HUDEP-2 (cell line): ENCODE measurements around the gene ELOVL6.
A peak's percentile ranks its signal among the peaks of the same experiment; 100 is the strongest.
"Not testable (repeated sequence)": the region's sequence is repeated elsewhere in the genome, so short reads cannot be mapped to it uniquely, and the experiment has no call there.

Experiments used
- DNase-seq, 76 experiments: peaks; one replicate each; lab custom pipeline; 2025; ENCODE audit not compliant: unreplicated experiment in 76 of 76; lab: John Stamatoyannopoulos, UW

Gene ELOVL6

DNA sequence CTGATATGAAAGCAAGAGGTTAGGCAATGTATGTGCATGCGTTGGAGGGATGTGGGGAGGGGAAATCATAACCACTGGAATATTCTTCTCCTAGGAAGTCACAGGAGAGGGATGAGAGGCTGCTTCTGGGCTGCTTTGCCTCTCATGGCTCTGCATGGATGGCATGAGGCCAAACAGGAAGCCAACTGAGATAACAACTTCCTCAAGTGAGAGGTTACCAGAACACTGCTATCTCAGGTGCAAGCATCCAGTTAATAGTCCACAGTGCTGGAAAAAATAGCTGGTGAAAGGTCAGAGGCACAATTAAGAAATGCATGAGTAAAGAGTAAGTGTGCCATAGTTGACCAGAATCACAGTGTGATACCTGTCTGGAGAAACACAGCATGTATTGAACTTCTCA lies 113.3 kb downstream of the ELOVL6 start:
- DNase-seq = peak in 54 of 76 experiments; percentile 2 to 53 (median 22)

DNA sequence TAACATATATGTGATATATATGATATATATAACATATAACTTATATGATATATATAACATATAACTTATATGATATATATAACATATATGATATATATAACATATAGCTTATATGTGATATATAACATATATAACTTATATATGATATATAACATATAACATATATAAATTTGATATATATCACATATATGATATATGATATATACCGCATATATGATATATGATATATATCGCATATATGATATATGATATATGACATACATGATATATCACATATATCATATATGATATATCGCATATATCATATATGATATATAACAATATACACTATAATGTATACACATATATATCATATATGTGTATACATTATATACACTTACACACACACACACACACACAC lies 114.3 kb downstream of the ELOVL6 start:
- no peak for DNase-seq

DNA sequence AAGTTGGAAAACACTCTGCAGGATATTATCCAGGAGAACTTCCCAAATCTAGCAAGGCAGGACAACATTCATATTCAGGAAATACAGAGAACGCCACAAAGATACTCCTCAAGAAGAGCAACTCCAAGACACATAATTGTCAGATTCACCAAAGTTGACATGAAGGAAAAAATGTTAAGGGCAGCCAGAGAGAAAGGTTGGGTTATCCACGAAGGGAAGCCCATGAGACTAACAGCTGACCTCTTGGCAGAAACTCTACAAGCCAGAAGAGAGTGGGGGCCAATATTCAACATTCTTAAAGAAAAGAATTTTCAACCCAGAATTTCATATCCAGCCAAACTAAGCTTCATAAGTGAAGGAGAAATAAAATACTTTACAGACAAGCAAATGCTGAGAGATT lies 120.3 kb downstream of the ELOVL6 start:
- DNase-seq = not testable (repeated sequence)

DNA sequence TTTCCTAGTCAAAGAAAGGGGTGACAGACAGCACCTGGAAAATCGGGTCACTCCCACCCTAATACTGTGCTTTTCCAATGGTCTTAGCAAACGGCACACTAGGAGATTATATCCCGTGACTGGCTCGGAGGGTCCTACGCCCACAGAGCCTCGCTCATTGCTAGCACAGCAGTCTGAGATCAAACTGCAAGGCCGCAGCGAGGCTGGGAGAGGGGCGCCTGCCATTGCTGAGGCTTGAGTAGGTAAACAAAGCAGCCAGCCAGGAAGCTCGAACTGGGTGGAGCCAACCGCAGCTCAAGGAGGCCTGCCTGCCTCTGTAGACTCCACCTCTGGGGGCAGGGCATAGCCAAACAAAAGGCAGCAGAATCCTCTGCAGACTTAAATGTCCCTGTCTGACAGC lies 121.6 kb downstream of the ELOVL6 start:
- DNase-seq = not testable (repeated sequence)

DNA sequence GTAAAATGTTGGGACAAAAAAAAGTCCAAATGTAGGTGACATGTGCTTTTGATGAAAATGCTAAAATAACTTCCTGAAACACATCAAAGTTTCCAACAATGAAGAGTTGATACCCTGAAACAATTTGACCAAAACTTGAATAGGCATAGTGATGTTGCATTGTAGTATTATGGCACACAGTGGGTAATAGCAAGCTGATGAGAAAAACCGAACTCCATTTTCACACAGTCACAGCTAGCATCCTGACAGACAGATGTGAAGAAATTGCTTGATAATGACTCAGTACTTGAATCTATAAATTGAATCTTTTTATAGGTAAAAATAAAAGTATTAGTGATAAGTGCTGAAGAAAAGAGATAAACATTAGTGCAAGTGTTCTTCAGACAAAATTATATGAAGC lies 122.5 kb downstream of the ELOVL6 start:
- no peak for DNase-seq

DNA sequence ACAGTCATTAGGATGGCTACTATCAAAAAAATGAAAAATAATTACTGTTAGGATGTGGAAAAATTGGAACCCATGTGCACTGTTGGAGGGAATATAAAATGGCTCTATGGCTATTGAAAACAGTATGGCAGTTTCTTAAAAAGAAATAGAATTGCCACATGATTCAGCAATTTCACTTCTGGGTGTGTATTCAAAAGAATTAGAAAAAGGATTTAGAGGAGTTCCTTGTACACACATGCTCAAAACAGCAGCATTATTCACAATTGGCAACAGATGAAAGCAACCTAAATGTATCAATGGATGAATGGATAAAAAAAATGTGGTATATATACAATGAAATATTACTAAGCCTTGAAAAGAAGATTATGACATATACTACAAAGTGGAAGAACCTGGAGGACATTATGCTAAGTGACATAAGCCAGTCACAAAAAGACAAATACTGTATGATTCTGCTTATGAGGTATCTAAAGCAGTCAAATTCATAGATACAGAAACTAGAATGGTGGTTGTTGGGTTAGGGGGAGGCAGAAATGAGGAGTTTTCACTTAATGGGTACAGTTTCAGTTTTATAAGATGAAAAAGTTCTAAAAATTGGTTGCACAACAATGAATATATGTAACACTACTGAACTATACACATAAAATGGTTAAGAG lies 123.2 kb downstream of the ELOVL6 start:
- no peak for DNase-seq

DNA sequence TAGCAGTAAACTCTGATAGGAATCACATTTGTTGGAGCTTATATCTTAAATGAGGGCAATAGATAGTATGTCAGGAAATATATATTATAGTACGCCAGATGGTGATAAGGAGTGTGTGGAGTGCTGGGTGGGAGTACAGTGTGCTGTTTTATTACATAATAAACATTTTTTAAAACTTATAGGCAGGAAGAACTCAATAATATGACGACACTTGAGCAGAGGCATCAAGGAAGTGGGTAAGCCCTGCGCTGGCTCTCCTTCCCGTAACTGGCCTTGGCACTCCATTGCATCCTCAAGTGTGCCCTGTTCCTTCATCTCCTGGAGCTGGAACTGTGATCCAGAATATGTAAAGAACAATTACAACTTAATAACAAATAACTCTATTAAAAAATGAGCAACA lies 123.8 kb downstream of the ELOVL6 start:
- DNase-seq = no peak

DNA sequence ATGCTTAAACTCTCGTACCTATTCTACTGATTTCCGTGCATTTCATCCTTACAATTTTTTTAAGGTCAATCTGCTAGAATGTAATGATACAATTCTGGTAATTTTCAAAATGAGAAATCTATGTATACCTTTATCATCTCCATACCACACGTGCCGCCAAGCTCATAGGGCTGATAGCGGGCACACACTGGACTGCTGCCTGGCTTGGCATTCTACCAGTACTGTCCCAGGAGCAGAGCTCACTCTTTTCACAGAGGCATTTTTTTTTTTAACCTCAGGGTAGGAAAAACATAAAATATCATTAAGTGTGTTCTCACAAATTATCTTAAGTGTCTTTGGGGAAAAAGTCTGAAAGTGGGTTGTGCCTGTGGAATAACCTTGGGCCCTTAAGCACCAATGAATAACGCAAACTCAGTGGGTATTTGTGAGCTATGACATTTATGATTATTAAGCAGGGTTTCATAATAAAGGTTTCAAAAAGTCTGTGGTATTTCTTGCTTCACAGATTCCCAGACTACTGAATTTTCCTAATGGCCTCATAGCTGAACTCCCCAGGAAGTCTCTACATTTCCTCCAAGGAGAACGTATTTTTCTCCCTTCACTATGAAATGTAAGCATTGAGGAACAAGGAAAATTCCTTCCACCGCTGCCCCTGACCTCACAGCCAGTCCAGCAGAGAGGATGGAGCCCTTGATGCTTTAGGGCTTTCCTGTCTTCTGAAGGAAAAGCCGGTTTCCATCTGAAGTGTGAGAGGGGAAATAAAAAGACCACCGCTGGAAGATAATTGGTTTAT lies 125.2 kb downstream of the ELOVL6 start:
- peak in 72 of 76 experiments; percentile 2 to 82 (median 59) for DNase-seq

DNA sequence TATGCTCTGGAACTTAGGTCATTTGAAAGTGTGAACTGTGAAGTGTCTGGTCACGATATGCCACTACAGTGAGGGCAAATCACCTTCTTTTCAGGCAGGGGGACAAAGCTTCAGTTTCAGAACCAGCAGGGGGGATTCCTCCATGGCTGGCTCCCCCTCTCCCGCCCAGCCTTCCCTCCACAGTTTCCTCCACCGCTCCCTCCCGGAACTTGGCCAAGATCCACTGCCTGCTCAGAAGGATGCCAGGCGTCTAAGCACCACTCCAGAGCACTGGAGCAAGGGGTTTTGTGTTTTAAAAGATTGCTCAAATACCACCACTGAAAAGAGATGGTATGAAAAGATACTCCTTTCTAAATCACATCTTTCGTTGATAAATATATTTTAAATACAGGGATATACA lies 126.9 kb downstream of the ELOVL6 start:
- no peak for DNase-seq

DNA sequence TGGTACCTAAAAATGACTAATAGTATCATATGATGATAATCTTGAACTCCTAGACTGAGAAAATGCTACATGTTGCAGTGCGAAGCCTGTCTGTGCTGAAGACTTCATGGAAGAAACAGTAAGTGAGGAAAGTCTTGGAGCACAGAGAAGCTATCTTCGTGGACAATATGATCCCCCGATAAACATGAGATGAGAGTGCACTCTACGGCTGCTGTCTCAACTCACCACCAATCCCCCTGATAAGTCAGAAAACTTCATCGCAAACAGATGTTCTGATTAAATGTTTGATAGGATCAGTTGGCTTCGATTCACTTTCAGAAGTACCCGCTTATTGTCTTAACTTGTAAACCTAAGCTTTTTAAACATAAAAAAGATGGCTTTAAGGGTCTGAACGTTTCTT lies 130.2 kb downstream of the ELOVL6 start:
- no peak for DNase-seq

DNA sequence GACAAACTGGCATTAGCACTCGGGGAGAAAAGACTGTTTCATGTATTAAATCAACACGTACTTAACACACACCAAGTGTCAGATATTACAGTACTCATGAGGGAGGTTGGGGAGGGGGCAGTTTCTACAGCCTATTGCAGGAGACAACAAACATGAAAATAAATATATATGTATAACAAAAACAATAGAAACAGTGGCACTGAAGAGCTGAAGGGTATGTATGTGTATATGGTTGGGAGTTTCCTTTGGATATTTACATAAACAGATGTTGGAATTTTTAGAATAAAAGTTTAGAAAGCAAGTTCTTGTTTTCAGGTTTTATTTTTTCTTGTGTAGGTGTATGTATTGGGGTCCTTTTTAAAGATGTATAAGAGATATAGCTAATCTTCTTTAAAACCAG lies 133.5 kb downstream of the ELOVL6 start:
- no peak for DNase-seq

DNA sequence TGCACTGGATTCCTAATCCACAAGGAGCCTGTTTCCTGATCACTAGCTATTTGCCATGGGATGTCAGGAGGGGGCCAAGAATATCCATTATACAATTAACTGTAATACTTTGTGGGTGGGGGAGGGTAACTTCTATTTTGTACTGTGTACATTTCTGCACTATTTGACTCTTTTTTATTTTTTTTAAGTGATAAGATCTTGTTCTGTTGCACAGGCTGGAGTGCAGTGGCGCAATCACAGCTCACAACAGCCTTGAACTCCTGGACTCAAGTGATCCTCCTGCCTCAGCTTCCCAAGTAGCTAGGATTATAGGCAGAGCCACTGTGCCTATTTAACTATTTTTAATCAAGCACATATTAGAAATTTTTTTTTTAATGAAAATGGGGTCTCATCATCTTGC lies 134.1 kb downstream of the ELOVL6 start:
- no peak for DNase-seq

DNA sequence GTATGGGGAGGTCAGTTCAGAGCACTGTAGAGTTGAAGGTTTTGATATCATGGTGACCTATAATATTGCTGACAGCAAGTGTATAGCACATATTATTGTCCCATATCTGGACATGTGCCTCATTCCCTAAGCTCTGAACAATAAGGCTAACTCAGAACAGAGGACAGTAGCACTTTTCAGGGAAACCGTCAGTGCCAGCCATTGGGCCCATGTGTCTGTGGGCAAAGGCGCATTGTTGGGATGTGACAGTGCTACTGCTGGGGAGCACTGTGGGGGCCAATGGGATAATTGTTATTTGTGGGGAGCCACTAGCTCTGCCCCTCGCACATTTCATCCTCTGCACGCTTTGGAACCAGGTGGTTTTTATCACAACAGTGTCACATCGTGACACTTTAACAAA lies 136.2 kb downstream of the ELOVL6 start:
- DNase-seq = no peak

DNA sequence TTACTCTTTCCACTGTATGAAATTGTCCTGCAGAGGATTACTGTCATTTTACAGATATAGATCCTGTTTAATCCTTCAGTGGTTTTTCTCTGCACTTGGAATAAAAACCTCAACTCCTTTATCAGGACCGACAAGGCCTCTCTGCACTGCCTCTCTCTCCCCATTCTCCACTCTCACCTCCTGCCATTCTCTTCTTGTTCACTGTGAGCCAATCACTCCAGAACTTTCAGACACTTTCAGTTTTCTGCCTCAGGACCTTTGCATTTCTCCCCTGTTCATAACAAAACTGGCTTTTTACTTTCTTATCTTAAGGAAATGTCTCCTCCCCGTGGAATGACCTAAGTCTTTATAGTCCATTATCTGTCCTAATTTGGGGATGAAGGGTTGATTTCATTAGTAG lies 137.3 kb downstream of the ELOVL6 start:
- DNase-seq = no peak

DNA sequence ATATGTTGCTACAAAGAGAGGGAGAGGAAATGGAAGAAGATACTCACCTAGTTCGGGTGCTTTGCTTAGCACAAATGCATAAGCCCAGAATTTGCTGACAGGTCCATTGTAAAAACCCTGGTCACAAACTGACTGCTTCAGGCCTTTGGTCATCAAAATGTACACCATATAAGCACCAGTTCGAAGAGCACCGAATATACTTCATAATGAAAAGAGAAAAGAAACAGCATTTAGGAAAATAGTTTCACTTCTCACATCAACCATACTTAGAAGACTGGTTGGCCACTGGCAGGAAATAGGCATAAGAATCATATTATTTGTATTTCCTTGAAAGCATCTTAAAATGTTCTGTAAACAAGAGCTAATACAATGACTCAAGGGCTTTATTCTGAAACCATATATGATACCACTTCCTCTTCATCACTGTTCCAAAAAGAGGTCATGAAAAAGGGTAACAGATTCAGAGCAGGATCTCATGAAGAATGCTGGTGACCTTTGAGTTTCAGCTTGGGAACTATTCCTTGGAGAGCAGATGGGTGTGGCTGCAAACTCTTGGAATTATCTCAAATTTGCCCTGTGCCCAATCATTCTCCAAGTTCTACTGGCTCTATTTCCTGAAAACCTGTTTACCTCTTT lies 138.7 kb downstream of the ELOVL6 start:
- DNase-seq = no peak

DNA sequence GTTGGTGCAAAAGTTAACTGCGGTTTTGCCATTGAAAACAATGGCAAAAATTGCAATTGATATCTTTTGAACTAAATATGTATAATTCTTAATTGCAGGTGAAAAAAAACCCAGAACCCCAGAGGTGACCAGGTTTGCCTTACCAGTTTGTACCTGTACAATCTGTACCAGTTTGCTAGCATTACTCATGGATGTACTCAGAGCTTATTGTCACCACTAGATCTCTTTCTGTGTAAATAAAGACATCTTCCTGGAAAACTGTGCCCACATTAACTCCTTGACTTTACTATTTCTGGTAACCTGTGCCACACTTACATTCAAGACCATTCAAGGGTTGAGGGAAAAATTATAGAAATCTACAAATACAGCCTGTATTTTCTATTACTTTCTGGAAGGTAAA lies 139.7 kb downstream of the ELOVL6 start:
- no peak for DNase-seq

DNA sequence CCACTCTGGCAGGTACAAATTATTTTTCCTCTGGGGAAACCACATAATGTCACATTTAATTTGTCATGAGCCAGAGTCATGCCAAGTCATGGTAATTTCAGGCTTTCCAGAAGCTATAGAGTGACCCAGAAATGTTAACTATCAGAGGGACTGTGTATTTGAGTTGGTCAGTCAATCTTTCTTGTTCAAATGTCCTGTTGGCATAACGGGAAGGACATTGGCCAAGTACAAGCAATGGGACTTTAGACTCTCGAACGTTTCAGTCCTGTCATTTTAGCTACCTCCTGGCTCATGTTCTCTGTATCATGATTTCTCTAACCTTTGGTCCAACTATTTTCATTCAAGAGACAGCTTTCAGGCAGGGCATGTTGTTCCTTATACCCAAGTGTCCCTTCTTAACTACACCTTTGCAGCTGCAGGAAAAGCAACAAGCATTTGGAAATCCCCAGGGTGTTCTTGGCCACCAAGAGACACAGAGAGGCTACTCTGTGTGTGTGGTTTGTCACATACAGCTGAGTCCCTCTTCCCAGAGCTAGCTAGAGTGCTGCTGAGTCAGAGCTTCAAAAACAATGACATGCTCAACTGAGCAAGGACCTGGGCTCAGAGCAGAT lies 143.2 kb downstream of the ELOVL6 start:
- DNase-seq = no peak

DNA sequence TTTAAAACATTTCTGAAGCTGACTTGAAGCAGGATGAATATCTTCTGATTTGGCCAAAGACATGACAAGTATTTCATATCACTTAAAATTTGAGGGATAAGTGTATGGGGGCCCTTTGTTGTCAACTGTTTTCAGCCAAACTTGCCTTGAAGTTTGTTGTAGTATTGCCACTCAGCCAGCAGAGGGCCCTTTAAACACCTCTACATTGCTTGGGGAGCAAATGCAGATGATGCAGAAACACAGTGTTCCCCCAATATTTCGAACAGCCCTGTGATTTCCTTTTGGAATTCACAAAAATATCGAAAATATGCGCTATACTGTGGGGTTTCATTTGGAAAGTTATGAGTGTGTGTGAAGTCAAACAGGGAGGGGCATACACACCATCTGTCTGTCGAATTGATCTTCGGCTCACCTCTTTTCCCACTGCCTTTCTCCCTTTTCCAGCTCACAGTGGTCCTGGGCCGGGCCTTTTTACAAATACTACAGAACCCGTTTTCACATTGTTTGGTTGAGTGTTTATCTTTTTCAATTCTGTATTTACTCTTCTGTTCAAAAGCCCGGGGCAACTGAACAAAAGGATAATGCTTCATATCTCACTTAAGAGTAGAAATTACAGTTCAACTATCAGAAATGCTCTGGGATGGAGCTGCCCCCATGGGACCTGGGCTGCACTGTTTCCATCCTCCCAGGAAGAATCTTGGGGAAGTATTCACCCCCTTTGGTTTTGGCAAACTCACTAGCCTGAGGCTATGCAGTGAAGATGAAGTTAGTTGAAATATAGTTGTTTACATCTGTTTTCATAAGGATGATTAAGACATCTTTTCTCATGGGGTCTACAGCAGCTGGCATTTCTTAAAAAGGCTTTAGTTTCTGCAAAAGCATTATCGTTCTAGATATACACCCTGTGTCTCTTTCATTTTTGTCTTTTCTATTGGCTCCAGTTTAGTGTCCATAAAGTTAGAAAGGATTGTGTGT lies 148.2 kb downstream of the ELOVL6 start:
- peak in 44 of 76 experiments; percentile 1 to 48 (median 15) for DNase-seq

DNA sequence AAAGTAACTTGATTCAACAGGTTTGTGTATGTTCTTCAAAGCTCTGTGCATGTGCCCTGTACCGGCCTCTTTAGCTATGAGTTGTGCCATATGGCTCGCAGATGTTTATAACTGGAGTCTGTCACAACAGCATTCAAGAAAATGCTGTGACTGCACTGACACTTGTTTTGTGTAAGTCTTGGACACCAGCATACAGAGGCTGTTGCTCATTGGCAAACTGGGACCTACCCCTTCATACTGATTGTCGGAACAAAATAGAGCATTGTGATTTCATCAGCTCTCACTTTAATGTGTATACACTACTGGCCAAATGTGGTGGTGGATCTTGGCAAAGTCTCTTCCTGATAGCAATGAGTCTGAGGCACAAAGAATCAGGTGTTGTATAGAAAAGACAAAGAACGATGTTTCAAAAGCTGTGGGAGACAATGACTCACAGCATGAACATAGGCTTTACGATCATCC lies 151.8 kb downstream of the ELOVL6 start:
- no peak for DNase-seq
